ENCODE measurements around the gene SLC25A30.

DNA sequence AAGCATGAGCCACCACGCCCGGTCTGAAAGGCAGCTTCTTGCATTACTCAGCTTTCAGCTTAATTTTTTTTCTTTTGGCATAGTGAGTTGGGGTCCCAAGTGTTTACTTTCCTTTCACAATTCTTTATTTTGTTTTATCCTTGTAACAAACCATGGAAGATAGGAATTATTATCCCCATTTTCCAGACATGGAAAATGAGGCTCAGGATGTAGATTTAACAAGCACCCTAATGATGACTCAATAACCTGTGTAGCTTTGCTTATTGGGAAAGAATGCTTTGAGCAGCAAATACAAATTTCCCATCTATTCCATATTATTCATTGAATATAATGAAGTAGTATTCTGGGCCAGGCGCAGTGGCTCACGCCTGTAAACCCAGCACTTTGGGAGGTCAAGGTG is 33.1 kb upstream of the SLC25A30 start:
- TF ChIP-seq CTCF (conservative IDR thresholded peaks at IDR 0.05) = no peak
- no peak for TF ChIP-seq ZFX (IDR thresholded peaks at IDR 0.05)

Measured in C4-2B (cell line).